OCI-LY1 (cell line): ENCODE measurements around the gene MMRN2.

ENCODE experiments used
- EZH2 ChIP-seq: fragments of 200-600 bp; sonication (generic), shearing (Covaris generic); IDR thresholded peaks from 2 replicates; pipeline ENCODE4 v1.8.0; 2017; ENCODE audit warnings: borderline replicate concordance, mixed run types, mild to moderate bottlenecking, antibody characterized with exemption, low read length, moderate library complexity, mixed read lengths
- TF ChIP-seq, protein P1 (sequence below): fragments of 200-600 bp; sonication (generic), shearing (Covaris generic); IDR thresholded peaks from 2 replicates; pipeline ENCODE4 v1.5.1; 2017; ENCODE audit warnings: mild to moderate bottlenecking, antibody characterized with exemption, low read length, moderate library complexity, mixed read lengths

DNA sequence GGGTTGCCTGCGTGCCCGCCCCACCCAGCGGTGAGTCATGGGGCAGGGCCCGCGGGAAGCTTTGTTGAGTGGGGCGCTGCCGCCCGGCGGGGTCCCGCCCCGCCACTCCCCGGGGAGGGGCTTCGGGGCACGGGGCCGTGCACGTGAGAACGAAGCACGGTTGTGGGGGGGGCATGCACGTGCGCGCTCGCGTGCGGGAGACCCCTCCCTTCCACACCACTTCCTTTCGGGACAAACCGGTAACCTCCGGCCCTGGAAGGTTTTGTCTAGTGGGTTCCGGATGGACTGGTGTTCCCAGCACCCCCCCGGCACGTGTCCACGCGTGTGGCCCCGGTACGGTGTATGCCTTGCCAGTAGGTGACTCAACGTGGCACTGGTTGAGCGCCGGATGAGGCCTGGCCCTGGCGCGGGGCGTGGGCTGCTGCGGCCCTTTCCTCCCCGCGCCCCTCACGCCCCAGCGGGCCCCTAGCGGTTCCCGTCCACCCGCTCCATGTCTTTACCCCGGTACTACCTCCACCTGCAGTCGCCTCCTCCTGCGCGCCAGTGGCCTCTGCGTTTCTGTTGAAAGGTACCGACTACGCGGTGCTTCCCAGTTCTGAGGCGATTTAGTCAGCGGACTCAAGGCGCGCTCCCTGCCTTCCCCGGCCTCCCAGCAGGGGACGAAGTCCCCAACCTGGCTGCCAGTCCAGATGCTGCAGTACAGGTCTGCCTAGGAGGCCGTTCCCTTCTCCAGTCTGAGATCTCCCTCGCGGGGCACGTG, 14.0 kb upstream of the MMRN2 start:
- TF ChIP-seq, protein P1, sequence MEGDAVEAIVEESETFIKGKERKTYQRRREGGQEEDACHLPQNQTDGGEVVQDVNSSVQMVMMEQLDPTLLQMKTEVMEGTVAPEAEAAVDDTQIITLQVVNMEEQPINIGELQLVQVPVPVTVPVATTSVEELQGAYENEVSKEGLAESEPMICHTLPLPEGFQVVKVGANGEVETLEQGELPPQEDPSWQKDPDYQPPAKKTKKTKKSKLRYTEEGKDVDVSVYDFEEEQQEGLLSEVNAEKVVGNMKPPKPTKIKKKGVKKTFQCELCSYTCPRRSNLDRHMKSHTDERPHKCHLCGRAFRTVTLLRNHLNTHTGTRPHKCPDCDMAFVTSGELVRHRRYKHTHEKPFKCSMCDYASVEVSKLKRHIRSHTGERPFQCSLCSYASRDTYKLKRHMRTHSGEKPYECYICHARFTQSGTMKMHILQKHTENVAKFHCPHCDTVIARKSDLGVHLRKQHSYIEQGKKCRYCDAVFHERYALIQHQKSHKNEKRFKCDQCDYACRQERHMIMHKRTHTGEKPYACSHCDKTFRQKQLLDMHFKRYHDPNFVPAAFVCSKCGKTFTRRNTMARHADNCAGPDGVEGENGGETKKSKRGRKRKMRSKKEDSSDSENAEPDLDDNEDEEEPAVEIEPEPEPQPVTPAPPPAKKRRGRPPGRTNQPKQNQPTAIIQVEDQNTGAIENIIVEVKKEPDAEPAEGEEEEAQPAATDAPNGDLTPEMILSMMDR: no peak
- TF ChIP-seq EZH2: no peak
